ENCODE results near the gene NDRG4.

DNA sequence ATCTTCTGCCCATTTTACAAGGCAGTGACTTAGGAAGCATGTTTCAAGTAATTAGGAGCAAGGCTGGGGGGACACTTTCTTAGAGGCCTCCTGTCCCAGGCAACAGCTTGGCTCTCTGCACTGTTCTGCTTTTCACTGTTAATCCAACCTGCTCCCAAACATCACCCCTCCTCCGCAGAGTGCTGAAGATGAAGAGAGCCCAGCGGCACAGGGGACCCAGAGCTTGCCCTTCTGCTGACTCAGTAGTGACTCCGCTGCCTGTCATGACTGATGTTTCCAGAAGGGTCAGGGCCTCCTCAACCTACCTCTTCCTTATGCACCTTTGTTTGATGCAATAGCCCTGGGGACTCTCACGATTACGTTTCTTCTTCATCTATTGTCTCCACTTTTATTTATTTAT is 38.9 kb upstream of the NDRG4 start:
- TF ChIP-seq POLR2A (IDR thresholded peaks at IDR 0.05; ENCODE audit: low read depth, low read length) (no peak), POLR2AphosphoS5 (IDR thresholded peaks at IDR 0.05; ENCODE audit: low read depth, low read length) (no peak)
